Neutrophil (primary cell): ENCODE data around the gene MID2.

Experiments used
- H3K27ac ChIP-seq: fragments of 200-600 bp; sonication (generic); 2 replicates; pipeline ENCODE4 v1.5.1; 2016; ENCODE audit warnings: mild to moderate bottlenecking, moderate library complexity
- H3K27me3 ChIP-seq: fragments of 200-600 bp; sonication (generic); 2 replicates; pipeline ENCODE4 v1.6.0; 2016; ENCODE audit warnings: mild to moderate bottlenecking
- H3K36me3 ChIP-seq: fragments of 200-600 bp; sonication (generic); 2 replicates; pipeline ENCODE4 v1.5.1; 2017
- H3K4me1 ChIP-seq, 2 experiments: fragments of 200-600 bp in 1 of 2; sonication (generic) in 1 of 2; 1 replicate in 1 of 2; 2 replicates in 1 of 2; pipeline versions ENCODE4 v1.5.1 to v1.6.1; 2013 to 2016; ENCODE audit warnings: low read depth in 1 of 2, low read length in 1 of 2, mild to moderate bottlenecking in 1 of 2, moderate library complexity in 1 of 2; ENCODE audit not compliant: control insufficient read depth in 1 of 2, insufficient read depth in 1 of 2
- H3K4me3 ChIP-seq, 2 experiments: fragments of 200-600 bp in 1 of 2; sonication (generic) in 1 of 2; 1 replicate in 1 of 2; 2 replicates in 1 of 2; pipeline ENCODE4 v1.5.1; 2013 to 2016; ENCODE audit warnings: low read depth in 1 of 2, low read length in 1 of 2, mild to moderate bottlenecking in 1 of 2, moderate library complexity in 1 of 2
- H3K9me3 ChIP-seq: fragments of 200-600 bp; sonication (generic); 2 replicates; pipeline ENCODE4 v1.5.1; 2016
- CTCF ChIP-seq: fragments of 200-600 bp; sonication (generic); IDR thresholded peaks from 2 replicates; pipeline ENCODE4 v1.5.1; 2016; ENCODE audit warnings: antibody characterized with exemption

Gene MID2, protein sequence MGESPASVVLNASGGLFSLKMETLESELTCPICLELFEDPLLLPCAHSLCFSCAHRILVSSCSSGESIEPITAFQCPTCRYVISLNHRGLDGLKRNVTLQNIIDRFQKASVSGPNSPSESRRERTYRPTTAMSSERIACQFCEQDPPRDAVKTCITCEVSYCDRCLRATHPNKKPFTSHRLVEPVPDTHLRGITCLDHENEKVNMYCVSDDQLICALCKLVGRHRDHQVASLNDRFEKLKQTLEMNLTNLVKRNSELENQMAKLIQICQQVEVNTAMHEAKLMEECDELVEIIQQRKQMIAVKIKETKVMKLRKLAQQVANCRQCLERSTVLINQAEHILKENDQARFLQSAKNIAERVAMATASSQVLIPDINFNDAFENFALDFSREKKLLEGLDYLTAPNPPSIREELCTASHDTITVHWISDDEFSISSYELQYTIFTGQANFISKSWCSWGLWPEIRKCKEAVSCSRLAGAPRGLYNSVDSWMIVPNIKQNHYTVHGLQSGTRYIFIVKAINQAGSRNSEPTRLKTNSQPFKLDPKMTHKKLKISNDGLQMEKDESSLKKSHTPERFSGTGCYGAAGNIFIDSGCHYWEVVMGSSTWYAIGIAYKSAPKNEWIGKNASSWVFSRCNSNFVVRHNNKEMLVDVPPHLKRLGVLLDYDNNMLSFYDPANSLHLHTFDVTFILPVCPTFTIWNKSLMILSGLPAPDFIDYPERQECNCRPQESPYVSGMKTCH

DNA sequence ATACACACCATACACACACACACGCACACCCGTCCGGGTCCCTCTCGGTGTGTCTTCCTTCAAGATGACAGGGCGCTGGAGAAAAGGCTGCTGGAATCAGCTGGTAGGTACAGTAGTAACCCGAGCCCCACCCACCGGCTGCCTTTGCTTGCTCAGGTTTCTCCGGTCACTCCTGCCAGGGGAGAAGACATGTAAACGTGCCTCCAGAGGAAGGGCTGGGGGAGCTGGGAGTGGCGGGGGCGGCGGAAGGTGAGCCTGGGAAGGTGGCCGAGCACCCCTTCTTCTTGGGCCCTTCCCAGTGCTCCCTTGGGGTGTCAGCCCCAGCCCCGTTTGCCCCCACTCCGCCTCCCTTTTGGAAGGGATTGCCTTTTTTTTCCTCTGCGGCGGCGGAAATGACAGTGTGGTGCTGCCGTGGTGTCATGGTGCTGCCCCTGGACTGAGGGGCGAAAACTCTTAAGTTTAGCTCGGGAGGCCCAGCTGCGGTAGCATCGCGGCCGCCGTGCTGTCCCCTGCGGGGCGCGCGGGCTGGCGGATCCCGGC is at the start of gene MID2:
Gene MID2 (plus strand): TSS at position 169 of the 540 bp plus-strand sequence. CDS start 561 bp downstream, outside the sequence.
- Histone ChIP-seq H3K27me3 (peaks cover 74% of the 10 kb centered on the region), H3K9me3 (no peaks in the 10 kb centered on the region), H3K4me1 (no peaks in the 10 kb centered on the region), H3K27ac (no peak within 1 kb of the TSS), H3K4me3 (no peak within 1 kb of the TSS), H3K36me3 (no peaks in the 10 kb centered on the region)
- TF ChIP-seq CTCF = no peak

- Histone ChIP-seq H3K4me1 (peaks cover 17 to 19% of the 10 kb centered on the region in 2 experiments), H3K27me3 (peaks cover 42% of the 10 kb centered on the region), H3K36me3 (no peaks in the 10 kb centered on the region), H3K27ac (no peak overlapping the region), H3K9me3 (no peaks in the 10 kb centered on the region), H3K4me3 (peak overlapping the region in 1 of 2 experiments; percentile 12)
- TF ChIP-seq CTCF = peak; percentile 78
These were observed 48.8 kb upstream of the MID2 start for GRCh38 chrX:107776649-107777535.

DNA sequence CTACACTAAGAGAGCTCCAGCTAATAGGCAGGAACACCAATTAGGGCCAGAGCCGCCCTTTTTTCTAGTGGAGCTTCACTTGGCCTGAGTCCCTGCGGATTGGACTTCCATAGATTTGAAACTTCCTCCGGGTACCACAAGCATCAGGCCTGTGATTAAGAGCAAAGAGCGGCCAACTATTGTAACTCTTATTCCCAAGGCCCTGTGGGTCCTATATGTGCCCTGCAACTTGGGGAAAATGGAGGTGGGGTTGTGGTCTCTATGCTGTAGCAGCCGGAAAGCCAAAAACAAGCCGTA is 48.2 kb upstream of the MID2 start, which contains the start of gene NCBP2L:
Gene NCBP2L (plus strand): TSS at position 198 of the 297 bp plus-strand sequence. CDS start 16,488 bp downstream, outside the sequence.
- H3K36me3 ChIP-seq = no peaks in the 10 kb centered on the region
- H3K4me3 ChIP-seq = peak within 1 kb of the TSS in 1 of 2 experiments; percentile 12
- no peak within 1 kb of the TSS for H3K27ac ChIP-seq
- H3K4me1 ChIP-seq = peaks cover 17 to 19% of the 10 kb centered on the region in 2 experiments
- H3K27me3 ChIP-seq = peaks cover 42% of the 10 kb centered on the region
- H3K9me3 ChIP-seq = no peaks in the 10 kb centered on the region
- no peak for TF ChIP-seq CTCF

- Histone ChIP-seq H3K36me3 (no peaks in the 10 kb centered on the region), H3K27me3 (peaks cover 15% of the 10 kb centered on the region), H3K27ac (no peak overlapping the region), H3K4me1 (peaks cover 11 to 13% of the 10 kb centered on the region in 2 experiments), H3K4me3 (no peak overlapping the region), H3K9me3 (no peaks in the 10 kb centered on the region)
- no peak for TF ChIP-seq CTCF
These were observed 45.1 kb upstream of the MID2 start for GRCh38 chrX:107780525-107780924.

DNA sequence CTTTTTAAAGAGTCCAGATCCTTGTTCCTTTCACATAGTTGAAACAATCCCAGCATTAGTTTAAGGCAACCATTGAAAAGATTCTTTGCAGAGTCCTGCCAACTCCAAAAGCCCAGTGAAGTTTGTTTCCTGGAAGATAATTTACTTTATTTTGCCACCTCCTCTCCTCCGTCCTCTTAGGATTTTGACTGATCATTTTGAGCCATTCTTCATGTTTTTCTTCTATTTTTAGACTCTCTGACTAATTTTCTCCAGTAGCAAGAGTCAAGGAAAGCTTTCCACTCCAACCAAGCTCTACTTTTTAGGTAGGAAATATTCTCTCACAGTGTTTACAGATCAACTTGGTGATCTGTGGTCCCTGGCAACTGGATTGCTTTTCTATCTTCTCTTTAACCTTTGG is 37.8 kb upstream of the MID2 start:
- Histone ChIP-seq H3K4me1 (no peaks in the 10 kb centered on the region), H3K9me3 (no peaks in the 10 kb centered on the region), H3K27ac (no peak overlapping the region), H3K27me3 (peaks cover 7% of the 10 kb centered on the region), H3K36me3 (no peaks in the 10 kb centered on the region), H3K4me3 (no peak overlapping the region)
- TF ChIP-seq CTCF = no peak
